Suppressor macrophage treated with lipopolysaccharide for 1 hour (primary cell): ENCODE measurements around the gene MYADML2.

ENCODE experiments used
- DNase-seq, 3 donors: peaks; one replicate each; pipeline ENCODE4 v3.0.0-alpha.2; 2020 to 2022

MYADML2 gene

GRCh38 chr17:81957691-81958432, 10.8 kb upstream of the MYADML2 start:
- no peak for DNase-seq

- no peak for DNase-seq
These were observed 9.9 kb upstream of the MYADML2 start for GRCh38 chr17:81956607-81957589.

DNA sequence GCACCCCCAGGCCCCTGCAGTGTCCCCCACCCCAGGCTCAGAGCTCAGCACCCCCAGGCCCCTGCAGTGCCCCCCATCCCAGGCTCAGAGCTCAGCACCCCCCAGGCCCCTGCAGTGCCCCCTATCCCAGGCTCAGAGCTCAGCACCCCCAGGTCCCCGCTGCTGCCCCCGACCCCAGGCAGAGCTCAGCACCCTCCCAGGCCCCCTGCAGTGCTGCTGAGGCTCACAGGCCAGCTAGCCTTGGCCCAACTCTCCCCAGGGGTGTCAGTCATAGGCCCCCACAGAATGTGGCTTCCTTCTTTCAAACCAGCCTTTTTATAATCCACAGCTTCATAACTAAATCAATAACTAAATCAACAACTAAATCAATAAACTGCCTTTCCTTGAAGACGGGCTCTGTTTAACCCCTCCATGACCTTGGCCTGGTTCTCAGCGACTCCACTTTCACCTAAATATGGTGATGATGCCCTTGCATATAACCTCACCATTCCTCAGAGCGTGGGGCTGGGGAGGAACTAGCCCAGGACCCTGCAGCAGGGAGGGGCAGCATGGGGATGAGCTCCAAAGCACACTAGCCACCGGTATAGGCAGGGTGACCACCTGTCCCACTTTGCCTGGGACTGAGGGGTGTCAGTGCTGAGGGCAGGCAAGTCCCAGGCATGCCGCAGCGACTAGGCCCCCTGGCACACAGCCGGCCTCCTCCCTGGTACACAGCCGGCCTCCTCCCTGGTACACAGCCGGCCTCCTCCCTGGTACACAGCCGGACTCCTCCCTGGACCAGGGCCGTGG, 8.9 kb upstream of the MYADML2 start:
- DNase-seq, result no peak

GRCh38 chr17:81955058-81955681, 8.1 kb upstream of the MYADML2 start:
- DNase-seq, result no peak

DNA sequence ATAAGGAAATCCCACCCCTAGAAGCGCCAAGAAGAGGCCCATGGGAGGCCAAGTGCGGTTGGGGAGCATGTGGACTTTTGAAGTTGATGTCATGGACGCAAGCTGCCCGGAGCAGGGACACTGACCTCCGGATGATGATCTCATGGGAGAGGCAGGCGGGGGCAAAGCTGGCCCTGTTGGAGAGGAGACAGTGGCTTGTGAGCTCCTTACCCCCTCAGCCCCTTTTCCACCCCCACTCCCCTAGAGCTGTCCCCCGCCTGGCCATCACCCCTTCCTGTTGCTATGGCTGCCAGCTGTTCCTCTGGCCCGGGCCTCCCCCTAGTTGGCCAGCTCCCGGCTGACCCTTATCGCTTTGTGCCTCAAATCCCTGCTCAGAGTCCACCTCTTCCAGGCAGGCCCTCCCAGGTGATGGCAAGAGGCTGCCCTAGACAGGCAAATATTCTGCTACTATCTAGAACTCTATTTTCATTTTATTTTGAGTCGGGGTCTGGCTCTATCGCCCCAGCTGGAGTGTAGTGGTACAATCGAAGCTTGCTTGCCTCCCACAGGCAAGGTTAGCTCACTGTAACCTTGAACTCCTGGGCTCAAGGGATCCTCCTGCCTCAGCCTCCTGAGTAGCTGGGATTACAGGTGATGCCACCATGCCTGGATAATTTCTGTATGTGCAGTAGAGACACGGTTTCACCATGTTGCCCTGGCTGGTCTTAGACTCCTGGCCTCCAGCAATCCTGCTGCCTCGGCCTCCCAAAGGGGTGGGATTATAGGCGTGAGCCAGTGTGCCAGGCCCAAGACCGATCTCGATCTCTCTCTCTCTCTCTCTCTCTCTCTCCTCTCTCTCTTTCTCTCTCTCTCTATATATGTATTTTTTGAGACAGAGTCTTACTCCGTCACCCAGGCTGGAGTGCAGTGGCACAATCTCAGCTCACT, 7.4 kb upstream of the MYADML2 start:
- no peak for DNase-seq

GRCh38 chr17:81953443-81953842, 6.4 kb upstream of the MYADML2 start:
- peak in 1 of 3 donors; percentile 34 for DNase-seq

DNA sequence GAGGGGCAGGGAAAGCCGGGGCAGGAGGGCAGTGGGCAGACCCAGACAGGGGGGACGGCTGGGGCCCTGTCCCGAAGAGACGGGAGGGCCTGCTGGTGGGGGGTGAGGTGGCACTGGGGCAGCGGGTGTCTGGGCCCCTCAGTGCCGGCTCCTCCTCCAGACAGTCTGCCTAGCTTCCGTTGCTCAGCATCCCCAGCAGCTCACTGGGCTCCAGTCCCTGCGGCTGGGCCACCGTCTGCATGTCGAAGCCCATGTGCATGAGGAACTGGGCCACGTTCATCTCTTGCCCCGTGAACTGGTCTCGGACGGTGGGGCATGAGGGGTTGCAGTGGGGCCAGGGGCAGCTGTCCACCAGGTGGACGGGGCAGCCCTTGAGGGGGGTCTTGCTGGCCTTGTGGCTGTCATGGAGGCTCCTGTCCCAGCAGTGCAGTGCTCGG, 5.8 kb upstream of the MYADML2 start:
- DNase-seq, result no peak

DNA sequence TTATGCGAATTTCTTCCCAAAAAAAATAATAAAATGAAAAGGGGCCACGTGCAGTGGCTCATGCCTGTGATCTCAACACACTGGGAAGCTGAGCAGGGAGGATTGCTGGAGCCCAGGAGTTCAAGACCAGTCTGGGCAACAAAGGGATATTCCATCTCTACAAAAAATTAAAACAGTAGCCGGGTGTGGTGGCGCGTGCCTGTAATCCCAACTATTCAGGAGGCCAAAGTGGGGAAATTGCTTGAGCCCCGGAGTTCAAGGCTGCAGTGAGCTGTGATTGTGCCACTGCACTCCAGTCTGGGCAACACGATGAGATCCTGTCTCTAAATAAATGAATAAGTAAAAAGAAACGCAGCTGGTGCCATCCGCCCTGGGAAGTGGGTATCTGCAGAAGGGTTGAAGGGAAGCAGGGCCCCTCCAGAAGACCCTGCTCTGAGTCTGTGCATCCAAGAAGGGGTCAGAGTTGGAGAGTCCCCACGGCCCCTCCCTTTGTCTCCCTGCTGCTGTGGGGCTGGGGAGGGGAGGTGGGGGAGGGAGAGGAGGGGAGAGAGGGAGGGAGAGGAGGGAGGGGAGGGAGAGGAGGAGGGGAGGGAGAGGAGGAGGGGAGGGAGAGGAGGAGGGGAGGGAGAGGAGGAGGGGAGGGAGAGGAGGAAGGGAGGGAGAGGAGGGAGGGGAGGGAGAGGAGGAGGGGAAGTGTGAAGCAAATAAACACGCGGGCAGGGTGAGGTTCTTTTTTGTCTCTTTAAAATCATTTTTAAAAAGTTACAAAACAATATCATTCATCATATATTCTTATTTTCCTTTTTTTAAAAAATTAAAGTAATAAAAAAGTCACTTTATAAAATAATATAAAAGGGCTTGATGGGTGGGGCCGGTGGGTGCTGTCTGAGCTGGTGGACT, 5.0 kb upstream of the MYADML2 start:
- DNase-seq, result no peak

DNA sequence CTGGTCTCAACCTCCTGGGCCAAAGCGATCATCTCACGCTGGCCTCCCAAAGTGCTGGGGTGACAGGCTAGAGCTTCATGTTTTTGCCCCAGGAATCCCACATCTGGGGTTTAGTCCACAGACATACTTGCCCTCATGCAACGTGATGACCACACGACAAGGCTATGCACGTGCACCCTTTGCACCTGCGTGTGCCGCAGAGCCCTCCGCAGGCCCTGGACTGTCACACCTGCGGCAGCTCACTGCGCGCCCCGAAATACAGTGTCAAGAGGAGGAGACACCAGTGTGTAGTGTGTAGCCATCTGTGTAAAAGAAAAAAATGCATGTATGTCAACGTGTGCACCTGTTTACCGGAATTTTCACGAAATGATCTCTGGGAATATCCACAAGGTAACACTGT, 3.5 kb upstream of the MYADML2 start:
- no peak for DNase-seq

GRCh38 chr17:81948635-81949378, 1.8 kb upstream of the MYADML2 start:
- DNase-seq, result no peak

DNA sequence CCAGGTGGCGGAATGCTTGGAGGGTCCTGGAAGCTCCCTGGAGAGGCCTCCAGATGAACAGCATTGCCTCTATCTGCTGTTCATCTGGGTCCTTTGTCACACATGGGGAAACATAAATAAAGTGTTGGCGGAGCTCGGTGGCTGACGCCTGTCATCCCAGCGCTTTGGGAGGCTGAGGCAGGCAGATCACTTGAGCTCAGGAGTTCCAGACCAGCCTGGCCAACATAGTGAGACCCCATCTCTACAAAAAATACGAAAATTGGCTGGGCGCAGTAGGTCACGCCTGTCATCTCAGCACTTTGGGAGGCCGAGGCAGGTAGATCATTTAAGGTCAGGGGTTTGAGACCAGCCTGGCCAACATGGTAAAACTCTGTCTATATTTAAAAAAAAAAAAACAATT, 2.2 kb downstream of the MYADML2 start:
- DNase-seq, result no peak

DNA sequence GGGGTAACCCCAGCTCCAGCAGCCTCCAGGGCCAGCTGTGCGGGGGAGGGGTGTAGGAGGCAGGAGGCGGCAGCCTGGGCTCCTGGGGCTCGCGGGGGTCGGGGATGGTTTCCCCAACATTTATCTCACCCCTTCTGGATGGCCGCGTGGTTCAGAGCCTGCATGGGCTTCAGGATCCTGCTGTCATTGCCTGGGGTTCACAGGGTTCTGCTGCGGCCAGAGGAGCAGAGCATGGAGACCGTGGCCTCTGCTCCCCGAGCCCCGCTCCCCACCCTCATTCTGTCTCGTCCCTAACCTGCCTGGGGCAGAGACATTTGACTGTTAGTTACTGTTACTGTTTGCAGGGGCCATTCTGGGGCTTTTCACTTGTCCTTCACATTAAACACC, 4.9 kb downstream of the MYADML2 start:
- no peak for DNase-seq

- DNase-seq, result no peak
These were observed 5.4 kb downstream of the MYADML2 start for GRCh38 chr17:81941484-81942166.

- no peak for DNase-seq
These were observed 6.2 kb downstream of the MYADML2 start for GRCh38 chr17:81940538-81941483.

- DNase-seq, result no peak
These were observed 7.1 kb downstream of the MYADML2 start for GRCh38 chr17:81939881-81940385.

DNA sequence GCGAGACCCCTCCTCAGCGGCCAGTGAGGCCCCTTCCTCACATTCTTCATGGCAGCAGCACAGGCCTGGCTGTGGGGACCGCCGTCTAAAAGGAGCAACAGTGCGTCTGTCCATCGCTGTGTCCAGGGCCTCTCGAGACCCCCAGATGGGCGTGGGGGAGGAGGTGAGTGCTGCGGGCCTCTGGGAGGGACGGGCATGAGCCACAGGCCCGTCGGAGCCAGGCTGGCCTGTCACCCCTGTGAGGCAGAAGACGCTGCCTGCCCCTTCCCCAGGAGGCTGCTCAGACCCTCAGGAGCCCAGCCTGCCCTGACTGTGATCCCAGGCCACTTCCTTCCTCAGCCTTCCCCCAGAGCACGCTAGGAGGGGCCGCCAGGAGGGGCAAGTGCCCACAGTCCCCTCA, 7.8 kb downstream of the MYADML2 start:
- no peak for DNase-seq

DNA sequence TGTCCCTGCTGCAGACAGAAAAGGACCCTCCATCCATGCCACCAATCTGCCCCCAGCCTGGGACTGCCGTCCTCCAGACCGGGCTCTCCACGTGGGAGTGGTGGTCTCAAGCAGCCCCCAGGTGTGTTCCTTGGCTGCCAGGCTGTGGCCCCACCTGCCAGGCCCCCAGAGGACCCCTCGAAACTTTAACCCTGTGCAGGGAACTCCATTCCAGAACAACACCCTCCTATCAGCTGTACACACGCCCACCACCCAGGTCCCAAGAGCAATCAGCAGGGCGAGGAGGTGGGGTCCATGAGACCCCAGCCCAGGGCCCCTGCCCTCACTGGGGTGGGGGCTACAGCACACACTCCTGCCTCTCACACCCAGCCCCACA, 11.3 kb downstream of the MYADML2 start:
- DNase-seq, result no peak
